Measurements from ENCODE around the gene FGGY.

- TF ChIP-seq CTCF (IDR thresholded peaks at IDR 0.05; ENCODE audit: borderline replicate concordance, extremely low read depth, low read length, poor library complexity, severe bottlenecking) (no peak), EZH2 (IDR thresholded peaks at IDR 0.05; ENCODE audit: borderline replicate concordance, low read depth, low read length, severe bottlenecking) (no peak)
These were observed 176.9 kb downstream of the FGGY start for GRCh38 chr1:59473831-59474230.

All from DND-41 (cell line).